Measurements from ENCODE around the gene FLYWCH1. TPM values are rescaled to one million over a fixed set of nuclear protein-coding genes. Genes with fewer than 3 reads are reported as not detected.

Gene FLYWCH1
- total RNA-seq, 1 experiment from 2014 or later: 12.5 TPM

- Histone ChIP-seq H3K4me1 (ENCODE audit: insufficient read depth, low read length) (peaks cover 3% of the 10 kb centered on the region; the same call in 1 of the 2 replicates), H3K9me3 (ENCODE audit: control insufficient read depth, low read depth, low read length) (no peaks in the 10 kb centered on the region), H3K4me2 (ENCODE audit: insufficient read depth, insufficient read length, low read length) (no peak overlapping the region), H2BK15ac (ENCODE audit: low read depth, low read length) (no peak overlapping the region; the same call in 1 of the 2 replicates), H4K5ac (ENCODE audit: insufficient read length, low read depth, low read length) (no peak overlapping the region), H2AK5ac (ENCODE audit: insufficient read length, low read length) (no peak overlapping the region), H4K91ac (ENCODE audit: insufficient read length, low read depth, low read length) (no peak overlapping the region), H2BK120ac (ENCODE audit: low read depth, low read length, poor library complexity, severe bottlenecking) (no peak overlapping the region), H3K4ac (ENCODE audit: low read depth, low read length) (no peak overlapping the region), H3K14ac (ENCODE audit: insufficient read depth, low read length) (no peak overlapping the region), H4K20me1 (ENCODE audit: control insufficient read depth, insufficient read depth, insufficient read length) (no peaks in the 10 kb centered on the region), H3K27me3 (ENCODE audit: insufficient read depth, low read length) (no peaks in the 10 kb centered on the region), H3K27ac (ENCODE audit: insufficient read length, low read depth, low read length) (no peak overlapping the region), H2AFZ (ENCODE audit: low read length) (no peak overlapping the region), H3T11ph (ENCODE audit: low read length) (no peak overlapping the region), H2BK12ac (ENCODE audit: insufficient read length, low read depth, low read length) (no peak overlapping the region), H4K8ac (replicated peaks; ENCODE audit: insufficient read length, low read depth, low read length) (no peak overlapping the region), H3K23me2 (ENCODE audit: insufficient read length, low read depth, low read length, poor library complexity, severe bottlenecking) (no peaks in the 10 kb centered on the region), H3K79me1 (ENCODE audit: insufficient read depth, low read depth, low read length, poor library complexity, severe bottlenecking) (no peaks in the 10 kb centered on the region), H3K18ac (ENCODE audit: insufficient read length, low read depth, low read length) (no peak overlapping the region), H2BK5ac (ENCODE audit: insufficient read length, low read length) (no peak overlapping the region), H2BK20ac (ENCODE audit: low read depth, low read length, poor library complexity, severe bottlenecking) (no peak overlapping the region), H3K9ac (ENCODE audit: extremely low read depth, insufficient read length, low read length) (no peak overlapping the region), H3K56ac (ENCODE audit: insufficient read length, low read depth, low read length) (no peak overlapping the region), H3K23ac (ENCODE audit: insufficient read length, low read depth, low read length) (no peak overlapping the region), H3K79me2 (ENCODE audit: insufficient read depth, low read length) (no peaks in the 10 kb centered on the region)
- DNase-seq: peak; percentile 32
- H3K27ac Mint-ChIP-seq: no peak overlapping the region; a peak in 1 of 7 replicates
- H3K27me3 Mint-ChIP-seq (ENCODE audit: low read depth): peaks cover 4% of the 10 kb centered on the region
- H3K4me3 Mint-ChIP-seq: no peak overlapping the region
- peaks cover 14 to 22% of the 10 kb centered on the region in 2 experiments for H3K4me1 Mint-ChIP-seq
- no peaks in the 10 kb centered on the region; a peak in 1 of 5 replicates for H3K9me3 Mint-ChIP-seq
- H3K36me3 Mint-ChIP-seq (ENCODE audit: insufficient read depth in 1 of 3, low read depth in 3 of 3): no peaks in the 10 kb centered on the region
- TF ChIP-seq, protein P1, sequence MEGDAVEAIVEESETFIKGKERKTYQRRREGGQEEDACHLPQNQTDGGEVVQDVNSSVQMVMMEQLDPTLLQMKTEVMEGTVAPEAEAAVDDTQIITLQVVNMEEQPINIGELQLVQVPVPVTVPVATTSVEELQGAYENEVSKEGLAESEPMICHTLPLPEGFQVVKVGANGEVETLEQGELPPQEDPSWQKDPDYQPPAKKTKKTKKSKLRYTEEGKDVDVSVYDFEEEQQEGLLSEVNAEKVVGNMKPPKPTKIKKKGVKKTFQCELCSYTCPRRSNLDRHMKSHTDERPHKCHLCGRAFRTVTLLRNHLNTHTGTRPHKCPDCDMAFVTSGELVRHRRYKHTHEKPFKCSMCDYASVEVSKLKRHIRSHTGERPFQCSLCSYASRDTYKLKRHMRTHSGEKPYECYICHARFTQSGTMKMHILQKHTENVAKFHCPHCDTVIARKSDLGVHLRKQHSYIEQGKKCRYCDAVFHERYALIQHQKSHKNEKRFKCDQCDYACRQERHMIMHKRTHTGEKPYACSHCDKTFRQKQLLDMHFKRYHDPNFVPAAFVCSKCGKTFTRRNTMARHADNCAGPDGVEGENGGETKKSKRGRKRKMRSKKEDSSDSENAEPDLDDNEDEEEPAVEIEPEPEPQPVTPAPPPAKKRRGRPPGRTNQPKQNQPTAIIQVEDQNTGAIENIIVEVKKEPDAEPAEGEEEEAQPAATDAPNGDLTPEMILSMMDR (conservative IDR thresholded peaks at IDR 0.05): no peak
- WGBS (ENCODE audit: extremely low coverage, insufficient read length, low lambda C conversion rate): no CpG with 5 or more reads among the region's 26 CpGs
Measured at GRCh38 chr16:2954656-2955381, 43.1 kb downstream of the FLYWCH1 start.

Measured in H9 (cell line).